Aorta (tissue), 5 donors: ENCODE results near the gene ITGB6. TPM values are rescaled to one million over a fixed set of nuclear protein-coding genes. Genes with fewer than 3 reads are reported as not detected.

Experiments
- ATAC-seq: fragments of 200-7000 bp; cut with Tn5 transposase; one replicate; pipeline ENCODE4 v1.9.1; 2022; ENCODE audit warnings: moderate library complexity; ENCODE audit not compliant: low FRiP score
- DNase-seq, 2 donors: peaks; one replicate each; pipeline ENCODE4 v3.0.0-alpha.2; 2020
- H3K27ac ChIP-seq, 2 donors: one replicate each; pipeline ENCODE4 v1.5.1; 2013; ENCODE audit warnings: low read length in 2 of 2, mild to moderate bottlenecking in 2 of 2, moderate library complexity in 2 of 2, control low read depth in 1 of 2, inconsistent platforms in 1 of 2, low read depth in 1 of 2
- H3K27me3 ChIP-seq, 2 donors: one replicate each; pipeline ENCODE4 v1.6.1; 2013; ENCODE audit warnings: control low read depth in 1 of 2, low read length in 1 of 2, mild to moderate bottlenecking in 1 of 2, moderate library complexity in 1 of 2; ENCODE audit not compliant: insufficient read depth in 2 of 2, control insufficient read depth in 1 of 2
- H3K36me3 ChIP-seq, 2 donors: one replicate each; pipeline ENCODE4 v1.6.1; 2013; ENCODE audit warnings: control low read depth in 1 of 2, low read length in 1 of 2, mild to moderate bottlenecking in 1 of 2; ENCODE audit not compliant: insufficient read depth in 2 of 2, control insufficient read depth in 1 of 2
- H3K4me1 ChIP-seq, 2 donors: one replicate each; pipeline ENCODE4 v1.6.1; 2013; ENCODE audit warnings: low read length in 2 of 2, control low read depth in 1 of 2, mild to moderate bottlenecking in 1 of 2, moderate library complexity in 1 of 2; ENCODE audit not compliant: insufficient read depth in 2 of 2, control insufficient read depth in 1 of 2
- H3K4me3 ChIP-seq, 2 donors: one replicate each; pipeline ENCODE4 v1.5.1; 2013; ENCODE audit warnings: low read length in 2 of 2, control low read depth in 1 of 2, mild to moderate bottlenecking in 1 of 2
- H3K9me3 ChIP-seq: one replicate; pipeline ENCODE4 v1.6.1; 2013; ENCODE audit warnings: mild to moderate bottlenecking, low read length; ENCODE audit not compliant: control insufficient read depth
- WGBS, 2 donors: extraction: QIAGEN DNeasy Blood & Tissue Kit; methylation state at CpG; one replicate each; pipeline ENCODE4 v1.1.7; 2013; 5-methylcytosine and 5-hydroxymethylcytosine counted together
- intact Hi-C, 2 donors: fragments of 100-400 bp; cut with DNase I; formaldehyde crosslinking; loops; one replicate each; pipeline versions ENCODE4 v1.14.2 to v1.15.0; 2022
- polyA plus RNA-seq, 2 donors: library from polyadenylated mRNA; stranded (reverse); fragments of 200-250 nt; gene quantifications; one replicate each; pipeline ENCODE4 v1.2.3, GENCODE V29; 2013
- total RNA-seq, 2 donors: library from RNA; stranded (reverse); fragmentation: NEBNext Ultra II Directional; extraction: Animal tissue kit (Norgen Biotek cat#: 25700); gene quantifications; one replicate each; pipeline ENCODE4 v1.2.1, GENCODE V29; 2021
- donor health status: healthy with polysubstance abuse.
- donor health status: Bipolar disorder and iron deficiency.
- donor health status: DM: no; HTN: no; CAD: no.
- donor health status: DM: no; HTN: no; CAD: no.
- donor health status: DM: yes; HTN: yes; CAD: no.

Gene ITGB6
- total and polyA plus RNA-seq, 4 donors, result 0.18 to 0.88 TPM; not detected in 2

DNA sequence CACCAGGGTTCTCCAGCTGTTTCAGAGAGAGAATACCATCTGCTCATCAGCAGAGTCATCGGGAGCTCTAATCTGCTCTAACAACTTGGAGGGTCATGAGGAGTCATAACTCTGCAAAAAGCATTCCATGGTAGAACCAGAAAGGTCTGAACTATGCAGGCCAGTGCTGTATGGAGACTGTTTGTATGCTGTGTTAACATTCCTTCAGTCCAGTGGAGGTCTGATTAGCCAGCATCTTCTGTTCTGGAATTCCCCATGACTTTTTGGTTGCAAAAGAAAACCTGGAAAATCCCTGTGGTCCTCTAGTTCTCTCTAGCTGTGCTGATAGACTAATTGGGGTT lies 9.4 kb upstream of the ITGB6 start:
- H3K4me1 ChIP-seq, result no peaks in the 10 kb centered on the region
- DNase-seq (no peak), ATAC-seq (no peak)
- H3K27ac ChIP-seq, result no peak overlapping the region
- H3K9me3 ChIP-seq, result no peaks in the 10 kb centered on the region
- intact Hi-C loops, result loop anchor here in 1 of 2 donors (5.0 kb wide), 1 partner anchor 33 kb away; no protein-coding TSS in a partner anchor
- no peak overlapping the region for H3K4me3 ChIP-seq
- H3K36me3 ChIP-seq, result no peaks in the 10 kb centered on the region
- 52 to 69% methylated on average over 1 of the region's 1 CpG for WGBS, 2 donors
- no peaks in the 10 kb centered on the region for H3K27me3 ChIP-seq

DNA sequence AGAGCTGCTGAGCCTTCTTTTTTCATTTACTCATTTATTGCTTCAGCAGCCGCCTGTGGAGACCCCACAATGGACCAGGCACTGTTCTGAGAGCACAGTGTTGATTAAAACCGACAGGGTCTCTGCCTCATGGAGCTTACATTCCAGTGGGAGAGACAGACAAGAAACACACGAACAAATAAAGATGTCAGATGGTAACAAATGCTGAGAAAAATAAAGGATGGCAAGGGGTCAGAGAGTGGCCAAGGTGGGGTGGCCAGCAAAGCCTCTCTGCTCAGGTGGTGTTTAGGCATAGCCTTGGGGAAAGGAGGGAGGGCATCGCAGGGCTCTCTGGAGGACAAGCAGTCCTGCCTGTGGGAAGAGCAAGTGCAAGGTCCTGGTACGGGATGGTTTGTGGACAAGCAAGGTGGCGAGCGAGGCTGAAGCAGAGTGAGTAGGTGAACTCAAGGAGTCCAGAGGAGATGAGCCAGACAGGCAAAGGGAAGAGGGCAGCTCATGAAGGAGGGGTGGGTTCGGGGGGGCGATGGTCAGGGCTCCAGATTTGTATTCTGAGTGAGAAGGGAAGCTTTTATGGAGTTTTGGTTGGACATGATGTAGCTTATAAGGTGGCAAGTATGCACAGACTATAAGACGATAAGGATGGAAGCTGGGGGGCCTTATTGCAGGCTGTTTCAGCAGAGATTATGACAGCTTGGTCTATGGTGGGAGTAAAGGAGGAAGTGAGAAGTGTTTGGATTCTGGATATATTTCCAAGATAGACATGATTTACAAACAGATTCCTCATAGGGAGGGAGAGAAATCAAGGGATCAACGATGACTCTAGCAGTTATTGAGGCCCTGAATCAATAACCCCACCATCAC lies 8.8 kb upstream of the ITGB6 start:
- WGBS, 2 donors, result 88 to 90% methylated on average over 11 of the region's 11 CpGs
- ATAC-seq, result no peak

DNA sequence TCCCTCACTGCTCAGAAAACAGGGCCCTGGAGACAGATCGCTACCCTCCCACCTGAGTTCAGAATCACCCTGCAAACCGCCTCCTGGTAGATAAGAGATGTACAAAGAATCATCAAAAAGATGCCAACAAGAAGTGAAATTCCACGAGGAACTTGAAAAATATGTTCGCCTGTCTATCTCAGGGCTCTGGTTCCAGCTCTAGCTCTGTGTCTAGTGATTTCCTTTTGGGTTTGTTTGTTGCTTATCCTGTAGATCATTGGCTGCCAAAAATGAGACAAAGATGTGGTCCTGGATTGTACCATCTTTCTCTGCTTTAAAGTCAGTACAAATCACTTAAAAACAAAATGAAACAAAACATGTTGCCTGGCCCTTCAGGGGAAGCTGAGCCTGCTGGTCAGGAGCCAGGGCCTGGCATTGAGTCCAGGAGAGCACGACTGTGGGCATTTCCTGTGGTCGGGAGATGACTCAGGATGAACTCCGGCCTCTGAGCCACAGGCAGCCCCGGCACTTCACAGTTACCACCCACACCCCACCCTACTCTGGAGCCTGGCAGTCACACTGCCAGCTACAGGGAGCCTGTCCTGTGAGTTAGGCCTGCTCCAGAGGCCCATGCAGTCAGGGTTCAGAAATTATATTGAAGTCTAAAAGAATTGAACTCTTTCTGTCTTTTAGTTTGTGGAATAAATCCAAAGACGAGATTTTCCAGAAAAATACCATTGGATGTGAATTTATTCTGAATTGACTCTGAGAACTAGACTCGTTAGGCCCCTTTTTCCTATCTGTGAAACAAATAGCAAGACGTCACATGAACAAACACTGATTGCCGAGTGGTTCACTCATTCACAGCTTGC lies 8.0 kb upstream of the ITGB6 start:
- Histone ChIP-seq H3K36me3 (no peaks in the 10 kb centered on the region), H3K9me3 (no peaks in the 10 kb centered on the region), H3K27ac (peak overlapping the region; percentile 45 to 60), H3K4me3 (no peak overlapping the region), H3K27me3 (no peaks in the 10 kb centered on the region), H3K4me1 (no peaks in the 10 kb centered on the region)
- WGBS, 2 donors, result 23 to 24% methylated on average over 12 of the region's 12 CpGs
- ATAC-seq (peak; percentile 83), DNase-seq (peak; percentile 94 to 96)
- intact Hi-C loops, result loop anchor here in 1 of 2 donors (5.0 kb wide), 1 partner anchor 34 kb away; no protein-coding TSS in a partner anchor

More for the DNA sequence above, 8.8 kb upstream of the ITGB6 start:
- intact Hi-C loops, result loop anchor here in 1 of 2 donors (5.0 kb wide), 1 partner anchor 33 kb away; no protein-coding TSS in a partner anchor
- Histone ChIP-seq H3K9me3 (no peaks in the 10 kb centered on the region), H3K4me3 (no peak overlapping the region), H3K27me3 (no peaks in the 10 kb centered on the region), H3K4me1 (no peaks in the 10 kb centered on the region), H3K36me3 (no peaks in the 10 kb centered on the region), H3K27ac (peak overlapping the region; percentile 45 to 60)
- DNase-seq, result no peak

DNA sequence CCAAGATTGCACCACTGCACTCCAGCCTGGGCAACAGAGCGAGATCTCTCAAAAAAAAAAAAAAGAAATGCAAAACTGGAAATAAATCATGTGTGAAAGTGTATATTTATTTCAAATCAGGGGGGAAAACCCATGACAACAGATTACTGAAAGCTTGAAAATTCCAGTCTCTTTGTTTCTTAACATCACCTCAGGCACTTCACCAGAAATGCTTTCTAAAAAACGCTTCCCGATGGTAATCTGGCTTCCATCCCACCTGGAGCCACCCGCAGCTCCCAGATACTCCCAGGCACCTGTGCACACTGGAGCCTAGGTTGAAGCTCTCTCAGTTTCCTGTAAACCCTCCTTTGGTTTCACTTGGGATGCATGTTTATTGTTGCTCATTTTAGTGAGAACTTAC lies 7.2 kb upstream of the ITGB6 start:
- DNase-seq, result no peak
- intact Hi-C loops, result loop anchor here in 1 of 2 donors (5.0 kb wide), 1 partner anchor 35 kb away; no protein-coding TSS in a partner anchor
- Histone ChIP-seq H3K4me3 (no peak overlapping the region), H3K4me1 (no peaks in the 10 kb centered on the region), H3K27ac (no peak overlapping the region), H3K36me3 (no peaks in the 10 kb centered on the region), H3K9me3 (no peaks in the 10 kb centered on the region), H3K27me3 (no peaks in the 10 kb centered on the region)
- ATAC-seq, result no peak
- WGBS, 2 donors, result 66 to 74% methylated on average over 4 of the region's 4 CpGs

DNA sequence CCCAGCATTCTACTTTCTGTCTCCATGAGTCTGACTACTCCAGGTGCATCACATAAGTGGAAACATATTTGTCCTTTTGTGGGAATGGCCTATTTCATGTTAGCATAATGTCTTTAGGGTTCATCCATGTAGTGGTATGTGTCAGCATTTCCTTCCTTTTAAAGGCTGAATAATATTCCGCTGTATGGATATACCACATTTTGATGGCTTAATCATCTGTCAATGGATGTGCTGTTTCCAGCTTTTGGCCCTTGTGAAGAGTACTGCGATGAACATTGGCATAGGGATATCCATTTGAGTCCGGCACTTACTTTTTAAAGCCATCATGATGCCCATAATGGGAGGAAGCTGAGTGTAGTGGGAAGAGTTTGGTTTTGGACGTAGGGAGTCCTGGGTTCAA lies 6.4 kb upstream of the ITGB6 start:
- 98 to 99% methylated on average over 4 of the region's 4 CpGs for WGBS, 2 donors
- Histone ChIP-seq H3K4me1 (no peaks in the 10 kb centered on the region), H3K4me3 (no peak overlapping the region), H3K27me3 (no peaks in the 10 kb centered on the region), H3K9me3 (no peaks in the 10 kb centered on the region), H3K27ac (no peak overlapping the region), H3K36me3 (no peaks in the 10 kb centered on the region)
- DNase-seq (no peak), ATAC-seq (no peak)
- intact Hi-C loops, result loop anchor here in 1 of 2 donors (5.0 kb wide), 1 partner anchor 36 kb away; no protein-coding TSS in a partner anchor

DNA sequence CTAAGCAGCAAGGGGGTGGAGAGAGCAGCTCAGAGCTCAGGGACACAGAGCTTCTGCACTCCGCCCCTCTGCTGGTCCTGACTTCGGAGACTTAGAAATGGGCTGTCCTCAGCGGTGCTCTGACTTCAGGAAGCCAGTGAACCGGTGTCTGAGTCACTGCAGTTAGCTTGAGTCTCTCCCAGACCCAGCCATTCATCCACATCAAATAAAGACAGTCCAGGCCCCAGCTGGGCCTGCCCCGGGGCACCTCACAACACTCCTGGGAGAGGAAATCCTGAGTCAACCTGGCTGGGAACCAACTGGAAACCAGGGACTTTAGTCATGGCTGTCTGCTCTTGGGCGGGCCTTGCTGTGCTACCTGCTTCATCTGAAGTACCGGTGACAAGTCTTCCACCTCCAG lies 5.4 kb upstream of the ITGB6 start:
- Histone ChIP-seq H3K9me3 (no peaks in the 10 kb centered on the region), H3K27ac (peak overlapping the region in 1 of 2 donors; percentile 43), H3K4me3 (no peak overlapping the region), H3K36me3 (no peaks in the 10 kb centered on the region), H3K27me3 (no peaks in the 10 kb centered on the region), H3K4me1 (no peaks in the 10 kb centered on the region)
- DNase-seq (peak; percentile 81 to 85), ATAC-seq (peak; percentile 64)
- intact Hi-C loops, result loop anchor here in 1 of 2 donors (5.0 kb wide), 1 partner anchor 37 kb away; no protein-coding TSS in a partner anchor
- 33 to 46% methylated on average over 7 of the region's 7 CpGs for WGBS, 2 donors

DNA sequence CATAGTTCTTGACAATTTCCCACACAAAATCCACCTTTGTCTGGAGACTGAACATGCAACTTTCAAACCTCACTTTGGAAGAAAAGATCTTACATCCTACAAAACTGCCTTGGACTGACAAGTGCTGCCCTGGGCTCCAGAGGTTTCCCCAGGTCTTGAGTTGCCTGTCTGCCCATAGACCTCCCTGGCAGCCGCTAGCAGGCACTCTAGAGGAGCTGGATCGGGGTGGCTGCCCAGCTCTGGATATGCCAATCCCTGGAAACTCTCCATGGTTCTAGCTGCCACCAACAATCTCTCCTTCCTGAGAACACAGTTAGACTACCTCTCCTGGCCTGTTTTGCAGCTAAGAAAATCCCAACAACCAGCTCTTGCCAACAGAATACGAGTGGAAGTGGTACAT lies 3.4 kb upstream of the ITGB6 start:
- 43 to 46% methylated on average over 3 of the region's 3 CpGs for WGBS, 2 donors
- Histone ChIP-seq H3K27ac (no peak overlapping the region), H3K4me1 (no peaks in the 10 kb centered on the region), H3K9me3 (no peaks in the 10 kb centered on the region), H3K4me3 (no peak overlapping the region), H3K36me3 (no peaks in the 10 kb centered on the region), H3K27me3 (no peaks in the 10 kb centered on the region)
- ATAC-seq (no peak), DNase-seq (no peak)
- intact Hi-C loops, result no loop called here

DNA sequence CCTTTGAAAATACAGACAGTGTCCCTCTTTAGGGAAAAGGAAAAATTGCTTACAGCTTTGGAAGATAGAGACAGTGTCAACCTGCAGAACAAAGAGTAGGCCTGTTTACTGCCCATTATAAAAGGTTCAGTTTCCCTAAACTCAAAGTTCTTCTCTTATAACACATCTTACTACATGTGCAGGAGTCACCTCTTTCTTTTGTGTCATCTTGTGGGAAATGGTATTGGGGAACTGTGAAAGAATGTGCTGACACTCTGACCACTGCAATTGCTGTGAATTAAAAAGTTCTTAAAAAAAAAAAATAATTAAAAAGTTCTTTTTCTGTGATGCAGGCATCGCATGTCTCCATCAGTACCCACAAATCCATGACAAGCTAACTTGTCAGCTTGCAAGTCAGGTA lies 2.9 kb upstream of the ITGB6 start:
- Histone ChIP-seq H3K36me3 (no peaks in the 10 kb centered on the region), H3K27me3 (no peaks in the 10 kb centered on the region), H3K27ac (no peak overlapping the region), H3K4me1 (no peaks in the 10 kb centered on the region), H3K4me3 (no peak overlapping the region), H3K9me3 (no peaks in the 10 kb centered on the region)
- WGBS, 2 donors, result 100% methylated on average over 1 of the region's 1 CpG
- DNase-seq (no peak), ATAC-seq (no peak)
- intact Hi-C loops, result no loop called here
